K562 (cell line): ENCODE measurements around the gene BHLHE40. TPM values are rescaled to one million over a fixed set of nuclear protein-coding genes. Genes with fewer than 3 reads are reported as not detected.

Experiments
- BCL6 ChIP-seq: fragments of 250-450 bp; sonication (Bioruptor Pico); IDR thresholded peaks from 2 replicates; pipeline ENCODE4 v1.4.0; 2020
- GABPB2 ChIP-seq: fragments of 250-450 bp; sonication (Bioruptor Pico); conservative IDR thresholded peaks from 2 replicates; pipeline ENCODE4 v1.5.1; 2021; ENCODE audit warnings: mild to moderate bottlenecking
- MAFF ChIP-seq: IDR thresholded peaks from 2 replicates; pipeline ENCODE4 v1.6.1; 2012; ENCODE audit warnings: low read length, improper control_type of control experiment
- MAFG ChIP-seq: fragments of 450-650 bp; conservative IDR thresholded peaks from 2 replicates; pipeline ENCODE4 v1.6.1; 2016; ENCODE audit warnings: missing genetic modification characterization, missing compliant biosample characterization
- MAFK ChIP-seq: IDR thresholded peaks from 2 replicates; pipeline ENCODE4 v1.6.1; 2011; ENCODE audit warnings: low read length, improper control_type of control experiment
- NR2C1 ChIP-seq, 2 experiments: fragments of 450-650 bp; IDR thresholded peaks; 2 replicates each; pipeline ENCODE4 v1.6.1; 2017; ENCODE audit warnings: mild to moderate bottlenecking in 2 of 2, antibody characterized with exemption in 1 of 2, inconsistent platforms in 1 of 2, missing compliant biosample characterization in 1 of 2, missing genetic modification characterization in 1 of 2
- PHB2 ChIP-seq: fragments of 450-650 bp; IDR thresholded peaks from 2 replicates; pipeline ENCODE4 v1.6.1; 2017; ENCODE audit warnings: low read depth
- PHTF2 ChIP-seq: fragments of 250-450 bp; sonication (Bioruptor Pico); IDR thresholded peaks from 2 replicates; pipeline ENCODE4 v1.5.0; 2021; ENCODE audit warnings: mild to moderate bottlenecking
- POLR2AphosphoS2 ChIP-seq: IDR thresholded peaks from 2 replicates; pipeline ENCODE4 v1.6.1; 2012; ENCODE audit warnings: low read length, improper control_type of control experiment
- RBM17 ChIP-seq: fragments of 200-400 bp; formaldehyde crosslinking; IDR thresholded peaks from 2 replicates; pipeline ENCODE4 v1.6.1; 2017; ENCODE audit warnings: low read depth, mild to moderate bottlenecking, low read length, borderline replicate concordance
- SREBF2 ChIP-seq: sonication (generic); formaldehyde crosslinking; IDR thresholded peaks from 2 replicates; pipeline ENCODE4 v1.4.0; 2020; ENCODE audit warnings: mild to moderate bottlenecking, missing genetic modification reagents
- SRF ChIP-seq, 2 experiments: fragments of 250-450, 450-650 bp in 1 of 2; sonication (Bioruptor Pico) in 1 of 2; sonication (generic) in 1 of 2; formaldehyde crosslinking; IDR thresholded peaks; 2 replicates each; pipeline versions ENCODE4 v1.5.0 to v1.5.1; 2020 to 2022; ENCODE audit warnings: mild to moderate bottlenecking in 1 of 2, missing genetic modification reagents in 1 of 2
- TAL1 ChIP-seq: fragments of 450-650 bp; IDR thresholded peaks from 2 replicates; pipeline ENCODE4 v1.6.1; 2016; ENCODE audit warnings: mild to moderate bottlenecking
- TGIF2 ChIP-seq: sonication (generic); formaldehyde crosslinking; IDR thresholded peaks from 2 replicates; pipeline ENCODE4 v1.8.1; 2022; ENCODE audit warnings: mild to moderate bottlenecking, missing genetic modification reagents, moderate library complexity
- ZNF224 ChIP-seq: sonication (generic); formaldehyde crosslinking; IDR thresholded peaks from 2 replicates; pipeline ENCODE4 v1.8.0; 2022; ENCODE audit warnings: mild to moderate bottlenecking, missing genetic modification reagents
- ZNF445 ChIP-seq: fragments of 250-450 bp; sonication (Bioruptor Pico); IDR thresholded peaks from 2 replicates; pipeline ENCODE4 v1.4.0; 2020; ENCODE audit warnings: low read depth, mild to moderate bottlenecking, moderate library complexity
- polyA plus RNA-seq, 8 experiments: library from polyadenylated mRNA; depleted of rRNA in 4 of 8; stranded (reverse) in 5 of 8; unstranded in 3 of 8; fragments of >200 nt; fragmentation: Nextera tagmentation in 2 of 8; fragmentation: Illumina TruSeq in 1 of 8; extraction: Ambion mirVana in 2 of 8; extraction: Trizol in 1 of 8; gene quantifications; 2 replicates each; pipeline versions ENCODE4 v1.2.1 to v1.2.3, GENCODE V29; 2011 to 2014; ENCODE audit warnings: inconsistent platforms in 1 of 8, missing spikeins in 1 of 8
- total RNA-seq, 7 experiments: library from RNA; depleted of rRNA in 6 of 7; stranded (reverse); fragments of >200 nt in 6 of 7; fragmentation: Illumina TruSeq in 2 of 7; extraction: Trizol in 2 of 7; gene quantifications; 2 replicates each; pipeline versions ENCODE4 v1.2.1 to v1.2.3, GENCODE V29; 2011 to 2021; ENCODE audit warnings: low replicate concordance in 1 of 7
- TF ChIP-seq, protein P1 (sequence below): fragments of 250-450 bp; sonication (Bioruptor Pico); IDR thresholded peaks from 2 replicates; pipeline ENCODE4 v1.5.1; 2021; ENCODE audit warnings: mild to moderate bottlenecking
- TF ChIP-seq, protein P2 (sequence below): sonication (generic); formaldehyde crosslinking; IDR thresholded peaks from 2 replicates; pipeline ENCODE4 v1.8.0; 2022; ENCODE audit warnings: mild to moderate bottlenecking, missing genetic modification reagents
- TF ChIP-seq, protein P3 (sequence below), 2 experiments: IDR thresholded peaks in 1 of 2; conservative IDR thresholded peaks in 1 of 2; 2 replicates each; pipeline ENCODE4 v1.6.1; 2016; ENCODE audit warnings: low read depth in 2 of 2, mild to moderate bottlenecking in 1 of 2, missing compliant biosample characterization in 1 of 2, missing genetic modification characterization in 1 of 2, moderate library complexity in 1 of 2
- TF ChIP-seq, protein P4 (sequence below): fragments of 450-650 bp; IDR thresholded peaks from 2 replicates; pipeline ENCODE4 v1.6.1; 2016; ENCODE audit warnings: low read depth, mild to moderate bottlenecking, moderate library complexity

The BHLHE40 gene
- total and polyA plus RNA-seq, 9 of the 15 experiments (the other 6 are each of a cell fraction or from before 2014, with no cell fraction given) = 12.0 to 83.9 (median 31.4) TPM

DNA sequence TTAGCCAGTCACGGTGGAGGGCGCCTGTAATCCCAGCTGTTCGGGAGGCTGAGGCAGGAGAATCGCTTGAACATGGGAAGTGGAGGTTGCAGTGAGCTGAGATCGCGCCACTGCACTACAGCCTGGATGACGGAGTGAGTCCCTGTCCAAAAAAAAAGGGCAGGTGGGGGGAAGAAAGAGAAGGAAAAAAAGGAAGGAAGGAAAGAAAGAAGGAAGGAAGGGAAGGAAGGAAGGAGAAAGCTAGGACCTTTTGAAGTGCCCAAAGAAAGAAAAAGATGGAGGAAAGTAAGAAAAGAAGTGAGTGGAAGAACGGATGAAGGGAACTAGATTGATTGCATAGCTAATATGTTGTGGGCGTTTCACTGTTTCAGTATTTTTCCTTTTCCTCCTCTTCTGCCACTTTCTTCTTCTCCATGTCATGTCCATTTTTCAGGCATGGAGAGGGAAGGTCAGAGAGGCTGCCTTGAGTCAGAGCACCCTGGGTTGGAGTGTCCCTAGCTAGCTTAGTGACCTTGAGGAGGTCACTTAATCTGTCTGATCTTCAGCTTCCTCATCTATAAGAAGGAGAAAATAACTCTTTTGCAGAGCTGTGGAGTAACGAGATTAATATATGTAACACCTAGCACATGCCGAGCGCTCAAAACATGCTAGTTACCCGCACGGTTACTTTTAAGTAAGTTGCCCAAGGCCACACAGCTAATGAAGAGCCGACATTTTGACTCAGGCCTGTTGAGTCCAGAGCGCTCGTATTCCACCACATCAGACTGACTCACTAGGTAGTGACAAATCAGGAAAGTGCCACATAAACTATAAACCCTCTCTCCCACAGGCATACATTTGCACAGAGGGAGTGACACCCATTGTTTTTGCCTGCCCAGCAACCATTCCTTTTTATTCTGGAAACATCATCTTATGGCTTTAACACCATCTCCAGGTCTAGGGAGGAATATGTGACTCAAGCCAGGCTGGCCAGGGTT lies 42.2 kb downstream of the BHLHE40 start (continued):
- TF ChIP-seq, protein P1, sequence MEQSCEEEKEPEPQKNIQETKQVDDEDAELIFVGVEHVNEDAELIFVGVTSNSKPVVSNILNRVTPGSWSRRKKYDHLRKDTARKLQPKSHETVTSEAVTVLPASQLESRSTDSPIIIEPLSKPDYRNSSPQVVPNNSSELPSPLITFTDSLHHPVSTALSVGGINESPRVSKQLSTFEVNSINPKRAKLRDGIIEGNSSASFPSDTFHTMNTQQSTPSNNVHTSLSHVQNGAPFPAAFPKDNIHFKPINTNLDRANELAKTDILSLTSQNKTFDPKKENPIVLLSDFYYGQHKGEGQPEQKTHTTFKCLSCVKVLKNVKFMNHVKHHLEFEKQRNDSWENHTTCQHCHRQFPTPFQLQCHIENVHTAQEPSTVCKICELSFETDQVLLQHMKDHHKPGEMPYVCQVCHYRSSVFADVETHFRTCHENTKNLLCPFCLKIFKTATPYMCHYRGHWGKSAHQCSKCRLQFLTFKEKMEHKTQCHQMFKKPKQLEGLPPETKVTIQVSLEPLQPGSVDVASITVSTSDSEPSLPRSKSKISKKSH = no peak
- no peak for TF ChIP-seq SRF (CRISPR knock-in tag; IDR thresholded peaks at IDR 0.05)
- TF ChIP-seq MAFF = no peak
- TF ChIP-seq TGIF2 (CRISPR knock-in tag) = no peak
- TF ChIP-seq, protein P2, sequence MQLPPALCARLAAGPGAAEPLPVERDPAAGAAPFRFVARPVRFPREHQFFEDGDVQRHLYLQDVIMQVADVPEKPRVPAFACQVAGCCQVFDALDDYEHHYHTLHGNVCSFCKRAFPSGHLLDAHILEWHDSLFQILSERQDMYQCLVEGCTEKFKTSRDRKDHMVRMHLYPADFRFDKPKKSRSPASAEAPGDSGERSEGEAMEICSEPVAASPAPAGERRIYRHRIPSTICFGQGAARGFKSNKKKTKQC (CRISPR knock-in tag) = no peak
- no peak for TF ChIP-seq ZNF224 (CRISPR knock-in tag)
- TF ChIP-seq, protein P3, sequence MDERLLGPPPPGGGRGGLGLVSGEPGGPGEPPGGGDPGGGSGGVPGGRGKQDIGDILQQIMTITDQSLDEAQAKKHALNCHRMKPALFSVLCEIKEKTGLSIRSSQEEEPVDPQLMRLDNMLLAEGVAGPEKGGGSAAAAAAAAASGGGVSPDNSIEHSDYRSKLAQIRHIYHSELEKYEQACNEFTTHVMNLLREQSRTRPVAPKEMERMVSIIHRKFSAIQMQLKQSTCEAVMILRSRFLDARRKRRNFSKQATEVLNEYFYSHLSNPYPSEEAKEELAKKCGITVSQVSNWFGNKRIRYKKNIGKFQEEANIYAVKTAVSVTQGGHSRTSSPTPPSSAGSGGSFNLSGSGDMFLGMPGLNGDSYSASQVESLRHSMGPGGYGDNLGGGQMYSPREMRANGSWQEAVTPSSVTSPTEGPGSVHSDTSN (CRISPR knock-in tag; IDR thresholded peaks at IDR 0.05; ENCODE audit: low read depth) = no peak
- TF ChIP-seq, protein P3 (tag; conservative IDR thresholded peaks at IDR 0.05; ENCODE audit: low read depth) = peak; percentile 10; the same call in 1 of the 2 replicates
- no peak for TF ChIP-seq NR2C1 (IDR thresholded peaks at IDR 0.05)
- TF ChIP-seq NR2C1 (tag; IDR thresholded peaks at IDR 0.05) = peak; percentile 55; the same call in 1 of the 2 replicates
- TF ChIP-seq GABPB2 (CRISPR knock-in tag) = no peak
- TF ChIP-seq, protein P4, sequence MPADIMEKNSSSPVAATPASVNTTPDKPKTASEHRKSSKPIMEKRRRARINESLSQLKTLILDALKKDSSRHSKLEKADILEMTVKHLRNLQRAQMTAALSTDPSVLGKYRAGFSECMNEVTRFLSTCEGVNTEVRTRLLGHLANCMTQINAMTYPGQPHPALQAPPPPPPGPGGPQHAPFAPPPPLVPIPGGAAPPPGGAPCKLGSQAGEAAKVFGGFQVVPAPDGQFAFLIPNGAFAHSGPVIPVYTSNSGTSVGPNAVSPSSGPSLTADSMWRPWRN = peak; percentile 20; the same call in 1 of the 2 replicates
- TF ChIP-seq MAFG (tag) = no peak
- no peak for TF ChIP-seq POLR2AphosphoS2
- TF ChIP-seq RBM17 = no peak
- TF ChIP-seq SREBF2 (CRISPR knock-in tag) = no peak
- TF ChIP-seq TAL1 = no peak
- no peak for TF ChIP-seq BCL6 (CRISPR knock-in tag)
- TF ChIP-seq PHTF2 = no peak
- TF ChIP-seq PHB2 = peak; percentile 69; the same call in 1 of the 2 replicates
- TF ChIP-seq MAFK = no peak
- no peak for TF ChIP-seq ZNF445
